SKM-1 (cell line): ENCODE results near the gene ACOT6.
"Not testable (repeated sequence)": the region's sequence is repeated elsewhere in the genome, so short reads cannot be mapped to it uniquely, and the experiment has no call there.

Source experiments
- DNase-seq: peaks from one replicate; lab custom pipeline; 2025; ENCODE audit not compliant: unreplicated experiment; lab: John Stamatoyannopoulos, UW

The ACOT6 gene

GRCh38 chr14:73594491-73594890 lies 17.8 kb upstream of the ACOT6 start:
- no peak for DNase-seq

GRCh38 chr14:73599499-73599898 lies 12.8 kb upstream of the ACOT6 start:
- DNase-seq: no peak

GRCh38 chr14:73602994-73603393 lies 9.3 kb upstream of the ACOT6 start:
- DNase-seq: no peak

GRCh38 chr14:73606271-73606670 lies 6.0 kb upstream of the ACOT6 start:
- DNase-seq: no peak

- DNase-seq: no peak
These were observed 5.1 kb upstream of the ACOT6 start for GRCh38 chr14:73607241-73607640.

GRCh38 chr14:73610687-73611086 lies 1.6 kb upstream of the ACOT6 start:
- no peak for DNase-seq

GRCh38 chr14:73613046-73613383 lies 698 bp downstream of the ACOT6 start:
- DNase-seq: no peak

GRCh38 chr14:73613419-73613963 lies 1.2 kb downstream of the ACOT6 start:
- no peak for DNase-seq

GRCh38 chr14:73616831-73617230 lies 4.5 kb downstream of the ACOT6 start:
- no peak for DNase-seq

GRCh38 chr14:73619524-73619923 lies 7.2 kb downstream of the ACOT6 start:
- no peak for DNase-seq

GRCh38 chr14:73620268-73620667 lies 8.0 kb downstream of the ACOT6 start:
- DNase-seq: no peak

- no peak for DNase-seq
These were observed 11.3 kb downstream of the ACOT6 start for GRCh38 chr14:73623504-73624054.

- no peak for DNase-seq
These were observed 13.4 kb downstream of the ACOT6 start for GRCh38 chr14:73625706-73626105.

- DNase-seq: no peak
These were observed 14.8 kb downstream of the ACOT6 start for GRCh38 chr14:73627151-73627558.

GRCh38 chr14:73630009-73630780 lies 17.9 kb downstream of the ACOT6 start:
- no peak for DNase-seq

GRCh38 chr14:73633116-73634010 lies 21.0 kb downstream of the ACOT6 start:
- DNase-seq: no peak

- DNase-seq: no peak
These were observed 21.9 kb downstream of the ACOT6 start for GRCh38 chr14:73634011-73634833.

- DNase-seq: not testable (repeated sequence)
These were observed 24.0 kb downstream of the ACOT6 start for GRCh38 chr14:73636355-73636754.

- no peak for DNase-seq
These were observed 25.5 kb downstream of the ACOT6 start for GRCh38 chr14:73637830-73638229.

GRCh38 chr14:73640796-73641365 lies 28.6 kb downstream of the ACOT6 start:
- no peak for DNase-seq
